ENCODE results near the gene MINAR2.

MINAR2 gene

DNA sequence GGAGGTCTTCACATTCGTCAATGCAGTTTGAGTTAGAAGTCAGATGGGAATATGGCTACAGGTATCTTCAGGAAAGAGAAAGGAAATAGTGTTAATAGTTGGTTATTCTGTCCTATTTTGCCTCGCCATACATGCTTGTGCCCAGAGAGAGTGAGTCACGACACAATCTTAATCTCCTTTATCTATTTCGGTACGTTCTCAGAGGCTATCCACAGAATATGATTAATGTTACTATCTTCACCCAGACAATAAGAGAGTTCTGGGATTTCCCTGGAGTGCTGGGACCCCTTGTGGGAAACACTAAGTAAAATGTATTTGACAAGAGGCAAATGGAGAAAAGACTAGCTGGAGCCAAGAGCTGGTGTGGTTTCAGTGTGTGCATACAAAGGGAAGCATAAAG lies 25.5 kb downstream of the MINAR2 start:
- DNase-seq: no peak

DNA sequence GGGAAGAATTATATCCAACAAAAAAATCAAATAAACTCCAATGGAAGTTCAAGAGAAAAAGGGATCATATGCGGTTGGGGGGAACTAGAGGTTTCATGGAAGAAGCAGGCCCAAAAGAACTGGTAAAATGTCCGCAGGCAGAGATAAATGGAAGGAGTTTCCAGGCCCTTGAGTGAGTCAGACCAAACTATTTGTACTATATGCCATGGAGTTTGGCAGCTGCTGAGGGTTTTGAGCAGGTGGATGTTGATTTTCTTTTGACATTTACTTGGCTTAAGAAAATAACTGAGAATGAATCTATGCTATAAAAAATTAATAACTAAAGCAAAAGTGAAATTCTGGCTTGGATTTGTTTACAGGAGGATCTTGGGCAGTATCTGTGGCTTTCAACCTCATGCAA lies 33.7 kb downstream of the MINAR2 start:
- no peak for DNase-seq

DNA sequence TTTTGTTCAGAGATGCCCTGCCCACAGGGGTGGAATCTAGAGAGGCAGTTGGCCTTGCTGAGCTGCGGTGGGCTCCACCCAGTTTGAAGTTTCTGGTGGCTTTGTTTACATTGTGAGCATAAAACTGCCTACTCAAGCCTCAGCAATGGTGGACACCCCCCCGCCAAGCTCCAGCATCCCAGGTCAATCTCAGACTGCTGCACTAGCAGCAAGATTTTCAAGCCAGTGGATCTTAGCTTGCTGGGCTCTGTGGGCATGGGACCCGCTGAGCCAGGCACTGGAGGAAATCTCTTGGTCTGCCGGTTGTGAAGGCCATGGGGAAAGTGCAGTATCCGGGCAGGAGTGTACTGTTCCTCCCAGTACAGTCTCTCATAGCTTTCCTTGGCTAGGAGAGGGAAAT lies 55.5 kb downstream of the MINAR2 start:
- DNase-seq: no peak

DNA sequence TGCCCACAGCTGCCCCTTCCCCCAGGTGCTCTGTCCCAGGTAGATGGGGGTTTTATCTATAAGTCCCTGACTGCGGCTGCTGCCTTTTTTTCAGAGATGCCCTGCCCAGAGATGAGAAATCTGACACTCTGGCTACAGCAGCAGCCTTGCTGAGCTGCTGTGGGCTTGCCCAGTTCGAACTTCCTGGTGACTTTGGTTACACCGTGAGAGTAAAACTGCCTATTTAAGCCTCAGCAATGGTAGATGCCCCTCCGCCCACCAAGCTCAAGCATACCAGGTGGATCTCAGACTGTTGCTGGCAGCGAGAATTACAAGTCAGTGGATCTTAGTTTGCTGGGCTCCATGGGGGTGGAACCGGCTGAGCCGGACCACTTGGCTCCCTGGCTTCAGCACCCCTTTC lies 56.8 kb downstream of the MINAR2 start:
- no peak for DNase-seq

DNA sequence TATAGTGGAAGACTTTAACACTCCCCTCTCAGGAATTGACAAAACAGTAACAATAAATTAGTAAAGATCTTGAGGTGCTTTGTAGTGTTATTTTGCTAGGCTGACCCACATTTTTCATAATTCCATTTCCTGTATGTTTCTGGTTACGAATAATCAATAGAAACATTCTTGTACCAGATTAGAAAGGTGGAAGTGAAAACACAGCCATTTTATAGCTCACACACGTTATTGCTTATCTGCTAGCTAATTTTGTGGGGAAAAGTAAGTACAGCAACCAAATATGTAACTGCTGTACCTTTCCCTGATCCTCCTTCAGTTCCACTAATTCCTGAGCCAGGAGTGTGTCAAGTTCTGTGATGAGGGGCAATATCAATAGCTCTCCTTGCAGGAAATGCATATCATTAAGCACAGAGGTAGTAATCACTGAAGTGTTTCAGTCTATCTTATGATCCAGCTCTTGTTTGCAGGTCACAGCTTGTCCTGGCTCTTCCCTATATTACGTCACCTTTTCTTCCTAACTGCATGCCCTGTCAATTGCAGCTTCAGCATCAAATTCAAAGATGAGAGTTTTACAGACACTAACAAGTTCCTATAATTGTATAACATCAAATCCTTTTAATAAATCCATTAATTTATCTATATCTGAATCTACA lies 59.4 kb downstream of the MINAR2 start:
- no peak for DNase-seq
